SK-N-SH treated with all-trans-retinoic acid at 6 μM for 48 hours (cell line): ENCODE results near the gene LUC7L3.

Experiments
- PATZ1 ChIP-seq: fragments of 250-450 bp; sonication (Bioruptor Pico); IDR thresholded peaks from 2 replicates; pipeline ENCODE4 v1.8.0; 2020; ENCODE audit warnings: mild to moderate bottlenecking, moderate library complexity, borderline replicate concordance
- ZC3H10 ChIP-seq: fragments of 250-450 bp; sonication (Bioruptor Pico); IDR thresholded peaks from 2 replicates; pipeline ENCODE4 v1.5.1; 2021; ENCODE audit warnings: mild to moderate bottlenecking, moderate library complexity
- ZFP3 ChIP-seq: fragments of 250-450 bp; sonication (Bioruptor Pico); IDR thresholded peaks from 2 replicates; pipeline ENCODE4 v1.5.0; 2020; ENCODE audit warnings: mild to moderate bottlenecking, moderate library complexity
- ZFP30 ChIP-seq: fragments of 450-650 bp; formaldehyde crosslinking; IDR thresholded peaks from 2 replicates; pipeline ENCODE4 v1.5.0; 2022; ENCODE audit warnings: mild to moderate bottlenecking, moderate library complexity
- ZNF565 ChIP-seq: fragments of 450-650 bp; formaldehyde crosslinking; conservative IDR thresholded peaks from 2 replicates; pipeline ENCODE4 v1.5.0; 2020; ENCODE audit warnings: low read depth, mild to moderate bottlenecking, moderate library complexity

GRCh38 chr17:50754521-50754920 lies 35.1 kb downstream of the LUC7L3 start:
- no peak for TF ChIP-seq PATZ1 (CRISPR knock-in tag)
- no peak for TF ChIP-seq ZNF565
- TF ChIP-seq ZFP3 (CRISPR knock-in tag): no peak
- TF ChIP-seq ZC3H10: no peak
- no peak for TF ChIP-seq ZFP30 (CRISPR knock-in tag)
